GM23338 (cell line): ENCODE measurements around the gene TPK1. TPM values are rescaled to one million over a fixed set of nuclear protein-coding genes. Genes with fewer than 3 reads are reported as not detected.

ENCODE experiments used
- ATAC-seq: fragments of 200-7000 bp; cut with Tn5 transposase; 3 replicates; pipeline ENCODE4 v1.9.1; 2020
- DNase-seq: peaks from one replicate; pipeline ENCODE4 v3.0.0-alpha.2; 2015; ENCODE audit warnings: low spot score
- H2AFZ ChIP-seq: fragments of 200-600 bp; sonication (generic); 2 replicates; pipeline ENCODE4 v1.8.0; 2016; ENCODE audit warnings: antibody characterized with exemption, mild to moderate bottlenecking, moderate library complexity
- H3F3A ChIP-seq: fragments of 200-600 bp; sonication (generic); replicated peaks from 2 replicates; pipeline ENCODE4 v1.8.0; 2017; ENCODE audit warnings: antibody characterized with exemption, mixed run types, low read depth
- H3K27ac ChIP-seq: fragments of 200-600 bp; sonication (generic); 2 replicates; pipeline ENCODE4 v1.6.1; 2016; ENCODE audit warnings: low read depth
- H3K27me3 ChIP-seq: fragments of 200-600 bp; sonication (generic); 2 replicates; pipeline ENCODE4 v1.8.0; 2016; ENCODE audit warnings: mild to moderate bottlenecking, mixed run types, moderate library complexity; ENCODE audit not compliant: insufficient read depth
- H3K36me3 ChIP-seq: fragments of 200-600 bp; sonication (generic); 2 replicates; pipeline ENCODE4 v1.8.0; 2016; ENCODE audit warnings: mild to moderate bottlenecking; ENCODE audit not compliant: insufficient read depth
- H3K4me1 ChIP-seq: fragments of 200-600 bp; sonication (generic); 2 replicates; pipeline ENCODE4 v1.8.0; 2016; ENCODE audit warnings: mild to moderate bottlenecking, moderate library complexity; ENCODE audit not compliant: insufficient read depth
- H3K4me2 ChIP-seq: fragments of 200-600 bp; sonication (generic); 2 replicates; pipeline ENCODE4 v1.7.1; 2017; ENCODE audit warnings: mixed run types
- H3K4me3 ChIP-seq: fragments of 200-600 bp; sonication (generic); 2 replicates; pipeline ENCODE4 v1.6.1; 2016; ENCODE audit warnings: mixed run types
- H3K79me2 ChIP-seq: fragments of 200-600 bp; sonication (generic); replicated peaks from 2 replicates; pipeline ENCODE4 v1.8.0; 2017; ENCODE audit warnings: mild to moderate bottlenecking; ENCODE audit not compliant: insufficient read depth
- H3K9me2 ChIP-seq: fragments of 200-600 bp; sonication (generic); 2 replicates; pipeline ENCODE4 v1.8.0; 2017; ENCODE audit not compliant: insufficient read depth
- H4K20me1 ChIP-seq: fragments of 200-600 bp; sonication (generic); replicated peaks from 2 replicates; pipeline ENCODE4 v1.8.0; 2017; ENCODE audit warnings: mild to moderate bottlenecking; ENCODE audit not compliant: insufficient read depth
- H3K27ac Mint-ChIP-seq: 2 replicates; pipeline ENCODE4 v1.8.0; 2020; ENCODE audit warnings: inconsistent platforms, mild to moderate bottlenecking, moderate library complexity, mixed read lengths
- H3K27me3 Mint-ChIP-seq: 3 replicates; pipeline ENCODE4 v1.8.0; 2022; ENCODE audit warnings: low read depth, mild to moderate bottlenecking, moderate library complexity, mixed read lengths, inconsistent platforms; ENCODE audit not compliant: insufficient read depth, poor library complexity
- H3K36me3 Mint-ChIP-seq: 3 replicates; pipeline ENCODE4 v1.8.0; 2021; ENCODE audit warnings: low read depth, mild to moderate bottlenecking, inconsistent platforms, moderate library complexity, mixed read lengths
- H3K4me1 Mint-ChIP-seq: 3 replicates; pipeline ENCODE4 v1.8.0; 2020; ENCODE audit warnings: mild to moderate bottlenecking, inconsistent platforms, mixed read lengths
- H3K4me3 Mint-ChIP-seq: 3 replicates; pipeline ENCODE4 v1.8.0; 2021; ENCODE audit warnings: moderate library complexity, mild to moderate bottlenecking, inconsistent platforms, mixed read lengths
- H3K9me3 Mint-ChIP-seq: 3 replicates; pipeline ENCODE4 v1.8.0; 2020; ENCODE audit warnings: moderate library complexity, mild to moderate bottlenecking, inconsistent platforms, mixed read lengths
- CREB1 ChIP-seq: fragments of 250-450 bp; sonication (Bioruptor Pico); IDR thresholded peaks from 2 replicates; pipeline ENCODE4 v1.5.0; 2020; ENCODE audit warnings: low read depth, mild to moderate bottlenecking, moderate library complexity
- CTCF ChIP-seq, 2 experiments: fragments of 200-600 bp in 1 of 2; sonication (generic) in 1 of 2; conservative IDR thresholded peaks; 2 replicates each; pipeline versions ENCODE4 v1.5.1 to v1.6.1; 2016 to 2017; ENCODE audit warnings: antibody characterized with exemption in 2 of 2, low read depth in 2 of 2, mild to moderate bottlenecking in 2 of 2, moderate library complexity in 1 of 2
- ETS1 ChIP-seq: IDR thresholded peaks from 2 replicates; pipeline ENCODE4 v1.6.1; 2016; ENCODE audit warnings: antibody characterized with exemption
- EZH2 ChIP-seq: fragments of 200-600 bp; sonication (generic); IDR thresholded peaks from one replicate; pipeline ENCODE4 v1.8.0; 2017; ENCODE audit warnings: antibody characterized with exemption, mild to moderate bottlenecking, low read depth; ENCODE audit not compliant: unreplicated experiment
- EZH2phosphoT487 ChIP-seq: fragments of 200-600 bp; sonication (generic); IDR thresholded peaks from one replicate; pipeline ENCODE4 v1.8.1; 2018; ENCODE audit warnings: antibody characterized with exemption; ENCODE audit not compliant: unreplicated experiment
- JUNB ChIP-seq: IDR thresholded peaks from one replicate; pipeline ENCODE4 v1.6.1; 2016; ENCODE audit warnings: antibody characterized with exemption; ENCODE audit not compliant: unreplicated experiment
- NANOG ChIP-seq: IDR thresholded peaks from 2 replicates; pipeline ENCODE4 v1.6.1; 2016; ENCODE audit warnings: antibody characterized with exemption, borderline replicate concordance
- POLR2AphosphoS5 ChIP-seq: IDR thresholded peaks from 2 replicates; pipeline ENCODE4 v1.6.1; 2016; ENCODE audit warnings: antibody characterized with exemption, low read depth
- REST ChIP-seq: IDR thresholded peaks from one replicate; pipeline ENCODE4 v1.6.1; 2018; ENCODE audit warnings: antibody characterized with exemption; ENCODE audit not compliant: unreplicated experiment
- STAT1 ChIP-seq: IDR thresholded peaks from one replicate; pipeline ENCODE4 v1.6.1; 2016; ENCODE audit warnings: antibody characterized with exemption; ENCODE audit not compliant: unreplicated experiment
- ZNF114 ChIP-seq: fragments of 250-450 bp; sonication (Bioruptor Pico); IDR thresholded peaks from 2 replicates; pipeline ENCODE4 v1.5.0; 2020; ENCODE audit warnings: mild to moderate bottlenecking, moderate library complexity
- ZNF331 ChIP-seq: fragments of 250-450 bp; sonication (Bioruptor Pico); IDR thresholded peaks from 2 replicates; pipeline ENCODE4 v1.5.0; 2020; ENCODE audit warnings: low read depth, mild to moderate bottlenecking, moderate library complexity
- ZNF462 ChIP-seq: fragments of 250-450 bp; sonication (Bioruptor Pico); IDR thresholded peaks from 2 replicates; pipeline ENCODE4 v1.5.0; 2020; ENCODE audit warnings: mild to moderate bottlenecking, moderate library complexity
- polyA plus RNA-seq: library from polyadenylated mRNA; unstranded; fragments of >200 nt; fragmentation: Nextera tagmentation; extraction: Ambion mirVana; gene quantifications from 2 replicates; pipeline ENCODE4 v1.2.1, GENCODE V29; 2016
- total RNA-seq: library from RNA; depleted of rRNA; stranded (reverse); fragments of >200 nt; shearing (Covaris generic); gene quantifications from 2 replicates; pipeline ENCODE4 v1.2.3, GENCODE V29; 2014

The TPK1 gene
- total and polyA plus RNA-seq, 2 experiments from 2014 or later = 2.6 to 2.9 TPM

GRCh38 chr7:144819566-144819965, 16.3 kb downstream of the TPK1 start:
- H3K27me3 ChIP-seq = no peaks in the 10 kb centered on the region
- H3F3A ChIP-seq = no peaks in the 10 kb centered on the region
- H3K79me2 ChIP-seq = no peaks in the 10 kb centered on the region
- no peak overlapping the region for H3K27ac Mint-ChIP-seq
- no peaks in the 10 kb centered on the region for H4K20me1 ChIP-seq
- H3K27ac ChIP-seq = no peak overlapping the region
- H3K4me3 ChIP-seq = no peak overlapping the region
- H3K9me3 Mint-ChIP-seq = no peaks in the 10 kb centered on the region
- H3K4me1 Mint-ChIP-seq = no peaks in the 10 kb centered on the region
- peaks cover 3% of the 10 kb centered on the region; the same call in 1 of the 2 replicates for H3K9me2 ChIP-seq
- no peaks in the 10 kb centered on the region for H3K4me1 ChIP-seq
- no peaks in the 10 kb centered on the region for H3K36me3 Mint-ChIP-seq
- no peak overlapping the region for H2AFZ ChIP-seq
- no peak for ATAC-seq
- no peak for DNase-seq
- no peaks in the 10 kb centered on the region for H3K36me3 ChIP-seq
- H3K4me2 ChIP-seq = no peak overlapping the region
- H3K27me3 Mint-ChIP-seq = peaks cover 2% of the 10 kb centered on the region
- no peak for TF ChIP-seq ZNF331
- no peak for TF ChIP-seq CREB1
- TF ChIP-seq ZNF114 (CRISPR knock-in tag) = no peak
- TF ChIP-seq ETS1 = no peak
- no peak for TF ChIP-seq CTCF (conservative IDR thresholded peaks at IDR 0.05; ENCODE audit: low read depth in 2 of 2)
- TF ChIP-seq JUNB = no peak
- TF ChIP-seq EZH2 = no peak
- no peak for TF ChIP-seq STAT1
- TF ChIP-seq NANOG = no peak
- TF ChIP-seq EZH2phosphoT487 = no peak
- TF ChIP-seq POLR2AphosphoS5 = no peak
- no peak for TF ChIP-seq ZNF462 (CRISPR knock-in tag)
- TF ChIP-seq REST = no peak
- no peak overlapping the region for H3K4me3 Mint-ChIP-seq
